SK-N-SH (cell line): ENCODE results near the gene MADCAM1. TPM values are rescaled to one million over a fixed set of nuclear protein-coding genes. Genes with fewer than 3 reads are reported as not detected.

Source experiments
- CTCF ChIA-PET: fragments of 300-600, 350-600 bp; formaldehyde crosslinking; extraction: SDS; loops from one replicate; lab custom pipeline; 2021; lab: Yijun Ruan, JAX
- POLR2A ChIA-PET: fragments of 350-600 bp; sonication (Branson Sonifier 250); formaldehyde crosslinking; extraction: SDS; loops from one replicate; lab custom pipeline; 2020; ENCODE audit warnings: antibody characterized with exemption, inconsistent platforms; lab: Yijun Ruan, JAX
- DNase-seq: peaks from one replicate; pipeline ENCODE4 v3.0.0; 2012
- H2AFZ ChIP-seq: fragments of 200-600 bp; sonication (generic); 2 replicates; pipeline ENCODE4 v1.8.1; 2016; ENCODE audit warnings: antibody characterized with exemption, mild to moderate bottlenecking, low read depth
- H3F3A ChIP-seq: fragments of 200-600 bp; sonication (generic); replicated peaks from 2 replicates; pipeline ENCODE3; 2016; ENCODE audit warnings: antibody characterized with exemption, mild to moderate bottlenecking; ENCODE audit not compliant: insufficient read depth
- H3K27ac ChIP-seq, 2 experiments: fragments of 200-500 bp in 1 of 2; fragments of 200-600 bp in 1 of 2; sonication (Bioruptor generic) in 1 of 2; sonication (generic), shearing (Covaris generic) in 1 of 2; 2 replicates each; pipeline versions ENCODE4 v1.5.1 to v1.6.1; 2014 to 2016; ENCODE audit warnings: low read depth in 2 of 2, inconsistent platforms in 1 of 2, low read length in 1 of 2, mild to moderate bottlenecking in 1 of 2, mixed read lengths in 1 of 2
- H3K27me3 ChIP-seq: fragments of 200-600 bp; sonication (generic), shearing (Covaris generic); 2 replicates; pipeline ENCODE4 v1.6.1; 2016; ENCODE audit warnings: mixed run types; ENCODE audit not compliant: insufficient read depth
- H3K36me3 ChIP-seq, 2 experiments: fragments of 200-500 bp in 1 of 2; fragments of 200-600 bp in 1 of 2; sonication (Bioruptor generic) in 1 of 2; sonication (generic) in 1 of 2; replicated peaks in 1 of 2; 2 replicates each; pipeline versions ENCODE3 to v1.5.1; 2014 to 2016; ENCODE audit warnings: low read length in 1 of 2, mild to moderate bottlenecking in 1 of 2; ENCODE audit not compliant: insufficient read depth in 2 of 2, control insufficient read depth in 1 of 2
- H3K4me1 ChIP-seq, 2 experiments: fragments of 200-500 bp in 1 of 2; fragments of 200-600 bp in 1 of 2; sonication (Bioruptor generic) in 1 of 2; sonication (generic), shearing (Covaris generic) in 1 of 2; 2 replicates each; pipeline versions ENCODE4 v1.5.1 to v1.6.1; 2014 to 2016; ENCODE audit warnings: low read depth in 1 of 2, low read length in 1 of 2, mixed run types in 1 of 2; ENCODE audit not compliant: insufficient read depth in 2 of 2, control insufficient read depth in 1 of 2
- H3K4me2 ChIP-seq: fragments of 200-600 bp; sonication (generic), shearing (Covaris generic); 2 replicates; pipeline ENCODE4 v1.6.1; 2017; ENCODE audit warnings: mixed run types
- H3K4me3 ChIP-seq, 2 experiments: fragments of 200-500 bp in 1 of 2; fragments of 200-600 bp in 1 of 2; sonication (Bioruptor generic) in 1 of 2; sonication (generic), shearing (Covaris generic) in 1 of 2; 2 replicates each; pipeline versions ENCODE4 v1.5.1 to v1.8.1; 2014 to 2016; ENCODE audit warnings: low read depth in 2 of 2, inconsistent platforms in 1 of 2, low read length in 1 of 2, mild to moderate bottlenecking in 1 of 2, mixed read lengths in 1 of 2, moderate library complexity in 1 of 2
- H3K79me2 ChIP-seq: fragments of 200-600 bp; sonication (generic); 2 replicates; pipeline ENCODE4 v1.8.1; 2017; ENCODE audit warnings: mild to moderate bottlenecking; ENCODE audit not compliant: insufficient read depth
- H3K9ac ChIP-seq: fragments of 200-600 bp; sonication (generic); 2 replicates; pipeline ENCODE4 v1.6.1; 2017; ENCODE audit warnings: mixed run types
- H3K9me2 ChIP-seq: fragments of 200-600 bp; sonication (generic); 2 replicates; pipeline ENCODE4 v1.6.1; 2017; ENCODE audit warnings: mixed run types
- H3K9me3 ChIP-seq: fragments of 200-600 bp; sonication (generic); 2 replicates; pipeline ENCODE4 v1.6.1; 2017; ENCODE audit warnings: mixed run types, mild to moderate bottlenecking, moderate library complexity
- H4K20me1 ChIP-seq: fragments of 200-600 bp; sonication (generic); 2 replicates; pipeline ENCODE4 v1.6.1; 2017; ENCODE audit warnings: mild to moderate bottlenecking, mixed run types; ENCODE audit not compliant: insufficient read depth
- CHD2 ChIP-seq: fragments of 150-350 bp; IDR thresholded peaks from 2 replicates; pipeline ENCODE4 v1.6.1; 2018; ENCODE audit warnings: low read length; ENCODE audit not compliant: partially characterized antibody
- GABPA ChIP-seq: IDR thresholded peaks from 2 replicates; pipeline ENCODE4 v1.4.0; 2012; ENCODE audit warnings: low read depth, mild to moderate bottlenecking
- IRF3 ChIP-seq: fragments of 150-350 bp; IDR thresholded peaks from 2 replicates; pipeline ENCODE4 v1.6.1; 2016; ENCODE audit warnings: mild to moderate bottlenecking, low read depth, low read length
- NFIC ChIP-seq: IDR thresholded peaks from 2 replicates; pipeline ENCODE4 v1.4.0; 2012; ENCODE audit warnings: borderline replicate concordance
- NRF1 ChIP-seq: IDR thresholded peaks from 2 replicates; pipeline ENCODE4 v1.6.1; 2012; ENCODE audit warnings: low read depth, mild to moderate bottlenecking, low read length
- TCF12 ChIP-seq: IDR thresholded peaks from 2 replicates; pipeline ENCODE4 v1.4.0; 2012
- YY1 ChIP-seq: IDR thresholded peaks from 2 replicates; pipeline ENCODE4 v1.4.0; 2012; ENCODE audit warnings: low read depth, mild to moderate bottlenecking
- ZBTB33 ChIP-seq: IDR thresholded peaks from 2 replicates; pipeline ENCODE4 v1.4.0; 2012; ENCODE audit warnings: low read depth, borderline replicate concordance
- WGBS: methylation state at CpG from one replicate; pipeline ENCODE4 v1.1.6; 2017; ENCODE audit warnings: low lambda C conversion rate; 5-methylcytosine and 5-hydroxymethylcytosine counted together
- polyA plus RNA-seq, 3 experiments: library from polyadenylated mRNA; depleted of rRNA; stranded (reverse); fragments of >200 nt; gene quantifications; 2 replicates each; pipeline ENCODE4 v1.2.3, GENCODE V29; 2012

MADCAM1 gene
- polyA plus RNA-seq, 1 of the 3 experiments (the other 2 are of a cell fraction), result 0.81 TPM

- DNase-seq, result peak; percentile 91
- Histone ChIP-seq H3K9ac (no peak within 1 kb of the TSS), H3K4me1 (peaks cover 0 to 9% of the 10 kb centered on the region in 2 experiments; a peak in 1 of 4 replicates), H3F3A (no peaks in the 10 kb centered on the region), H3K4me3 (peak within 1 kb of the TSS in 1 of 2 experiments; percentile 52; a peak in 2 of 4 replicates), H3K27ac (peak within 1 kb of the TSS in 1 of 2 experiments; percentile 58; a peak in 1 of 4 replicates), H3K9me2 (no peaks in the 10 kb centered on the region), H3K4me2 (peak within 1 kb of the TSS; percentile 15; the same call in 1 of the 2 replicates), H3K27me3 (peaks cover 12% of the 10 kb centered on the region; the same call in 1 of the 2 replicates), H3K36me3 (no peaks in the 10 kb centered on the region), H4K20me1 (no peaks in the 10 kb centered on the region), H2AFZ (no peak within 1 kb of the TSS), H3K9me3 (no peaks in the 10 kb centered on the region), H3K79me2 (no peaks in the 10 kb centered on the region)
- TF ChIP-seq NRF1 (0 out of 2 replicates have a peak, but pooled peaks have one; percentile 9), IRF3 (no peak), GABPA (no peak)
- POLR2A ChIA-PET, result no interaction called here
- CTCF ChIA-PET, result interaction anchor here (0.7 to 1.8 kb wide), 4 partner anchors 46 to 77 kb away, joined by 3 to 5 read pairs (median 4); partner anchors contain the start of gene TPGS1
- WGBS, result 3% methylated on average over 19 of the region's 85 CpGs
These were observed 35.2 kb upstream of the MADCAM1 start, which contains the start of gene SHC2 for GRCh38 chr19:460877-461720. Gene SHC2, minus strand, starts transcription at chr19:461033. Its CDS starts 37 bp downstream, at chr19:460996.

- peaks cover 12% of the 10 kb centered on the region; the same call in 1 of the 2 replicates for H3K27me3 ChIP-seq
- peaks cover 0 to 9% of the 10 kb centered on the region in 2 experiments; a peak in 1 of 4 replicates for H3K4me1 ChIP-seq
- H3K9me3 ChIP-seq, result no peaks in the 10 kb centered on the region
- H3K27ac ChIP-seq, result peak overlapping the region in 1 of 2 experiments; percentile 58; a peak in 1 of 4 replicates
- peak overlapping the region; percentile 15; the same call in 1 of the 2 replicates for H3K4me2 ChIP-seq
- H3K4me3 ChIP-seq, result peak overlapping the region in 1 of 2 experiments; percentile 52; a peak in 1 of 4 replicates
- no peaks in the 10 kb centered on the region for H3K36me3 ChIP-seq
- DNase-seq, result peak; percentile 77
- H3F3A ChIP-seq, result no peaks in the 10 kb centered on the region
- no peaks in the 10 kb centered on the region for H3K79me2 ChIP-seq
- 0% methylated on average over 2 of the region's 60 CpGs for WGBS
- TF ChIP-seq YY1 (no peak), CHD2 (no peak), NFIC (no peak), TCF12 (no peak), ZBTB33 (no peak)
- POLR2A ChIA-PET, result no interaction called here
- H2AFZ ChIP-seq, result no peak overlapping the region
- H3K9ac ChIP-seq, result no peak overlapping the region
- CTCF ChIA-PET, result interaction anchor here (0.7 to 1.8 kb wide), 6 partner anchors 18 to 78 kb away, joined by 3 to 5 read pairs (median 4); partner anchors contain the start of gene TPGS1
- no peaks in the 10 kb centered on the region for H4K20me1 ChIP-seq
- H3K9me2 ChIP-seq, result no peaks in the 10 kb centered on the region
These were observed 34.4 kb upstream of the MADCAM1 start for GRCh38 chr19:461721-462551.
